Peyer's patch (tissue), 4 donors: ENCODE data around the gene PDE10A. TPM values are rescaled to one million over a fixed set of nuclear protein-coding genes. Genes with fewer than 3 reads are reported as not detected.

ENCODE experiments used
- DNase-seq, 3 donors: peaks; one replicate each; pipeline ENCODE4 v3.0.0-alpha.2; 2017 to 2019
- H3K27ac ChIP-seq, 4 donors: fragments of 200-600 bp; sonication (generic); one replicate each; pipeline ENCODE4 v1.5.1; 2016 to 2019
- H3K27me3 ChIP-seq, 2 donors: fragments of 200-600 bp; sonication (generic); one replicate each; pipeline ENCODE4 v1.5.1; 2019
- H3K36me3 ChIP-seq, 3 donors: fragments of 200-600 bp; sonication (generic); one replicate each; pipeline ENCODE4 v1.5.1; 2016 to 2019
- H3K4me1 ChIP-seq, 4 donors: fragments of 200-600 bp; sonication (generic); one replicate each; pipeline ENCODE4 v1.5.1; 2016 to 2019
- H3K4me3 ChIP-seq, 4 donors: fragments of 200-600 bp; sonication (generic); 1 replicate in 3 of 4; 2 replicates in 1 of 4; pipeline ENCODE4 v1.5.1; 2016 to 2019; ENCODE audit warnings: mild to moderate bottlenecking in 1 of 4
- H3K9me3 ChIP-seq, 4 donors: fragments of 200-600 bp; sonication (generic); one replicate each; pipeline ENCODE4 v1.5.1; 2016 to 2019; ENCODE audit warnings: mild to moderate bottlenecking in 1 of 4
- POLR2A ChIP-seq, 2 donors: fragments of 450-650 bp; IDR thresholded peaks; one replicate each; pipeline ENCODE4 v1.5.1; 2017; ENCODE audit warnings: antibody characterized with exemption in 2 of 2, mild to moderate bottlenecking in 2 of 2, moderate library complexity in 2 of 2
- small RNA-seq, 2 donors: library from RNA; depleted of rRNA; stranded (forward); fragments of <200 nt; gene quantifications; one replicate each; pipeline ENCODE3, GENCODE V24; 2016
- total RNA-seq, 4 donors: library from RNA; depleted of rRNA; stranded (reverse); fragments of >200 nt; gene quantifications; one replicate each; pipeline ENCODE4 v1.1.0, GENCODE V29; 2016
- TF ChIP-seq, protein P1 (sequence below), 6 experiments: fragments of 450-650 bp in 4 of 6; fragments of 200-600 bp in 2 of 6; sonication (generic) in 1 of 6; IDR thresholded peaks; one replicate each; pipeline ENCODE4 v1.5.1; 2017 to 2019; ENCODE audit warnings: antibody characterized with exemption in 6 of 6, mild to moderate bottlenecking in 3 of 6, moderate library complexity in 1 of 6

The PDE10A gene
- total RNA-seq, 4 donors from 2014 or later, result 0.35 to 8.8 (median 6.0) TPM

DNA sequence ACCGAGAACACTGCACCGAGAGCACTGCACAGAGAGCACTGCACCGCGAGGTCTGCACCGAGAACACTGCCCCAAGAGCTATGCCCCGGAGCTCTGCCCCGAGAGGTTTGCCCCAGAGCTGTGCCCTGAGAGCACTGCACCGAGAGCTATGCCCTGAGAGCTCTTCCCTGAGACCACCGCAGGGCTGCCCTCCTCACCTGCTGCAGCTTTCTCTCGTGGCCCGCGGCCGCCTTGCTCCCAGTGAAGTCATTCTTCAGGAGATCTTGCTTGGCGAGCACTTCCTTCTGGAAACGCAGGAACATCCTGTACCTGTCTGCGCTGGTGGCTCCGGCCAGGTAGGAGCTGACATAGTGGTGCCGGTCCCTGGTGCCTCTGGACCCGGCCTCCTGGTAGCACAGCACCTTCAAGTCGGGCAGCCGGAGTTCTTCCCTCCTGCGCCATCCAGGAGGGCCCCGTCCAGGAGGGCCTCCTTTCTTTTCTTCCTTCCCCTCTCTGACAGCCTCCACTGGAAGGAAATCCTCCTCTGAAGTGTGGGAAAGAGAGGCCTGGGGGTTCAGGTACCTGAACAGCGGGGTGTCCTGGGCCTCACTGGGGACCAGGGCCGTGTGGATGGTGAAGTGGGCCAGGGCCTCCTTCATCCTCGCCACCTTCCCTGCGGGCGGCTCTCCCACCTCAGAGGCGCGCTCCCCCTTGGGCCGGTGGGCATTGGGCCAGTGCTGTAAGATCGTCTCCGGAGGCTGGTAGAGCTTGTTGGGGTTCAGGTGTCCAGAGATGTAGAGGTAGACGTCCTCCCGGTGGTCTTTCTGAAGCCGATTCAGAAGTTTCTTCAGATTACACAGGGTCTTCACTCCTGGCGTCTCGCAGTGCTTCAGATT, 361.4 kb downstream of the PDE10A start:
- TF ChIP-seq POLR2A (IDR thresholded peaks at IDR 0.05), result no peak
- TF ChIP-seq, protein P1, sequence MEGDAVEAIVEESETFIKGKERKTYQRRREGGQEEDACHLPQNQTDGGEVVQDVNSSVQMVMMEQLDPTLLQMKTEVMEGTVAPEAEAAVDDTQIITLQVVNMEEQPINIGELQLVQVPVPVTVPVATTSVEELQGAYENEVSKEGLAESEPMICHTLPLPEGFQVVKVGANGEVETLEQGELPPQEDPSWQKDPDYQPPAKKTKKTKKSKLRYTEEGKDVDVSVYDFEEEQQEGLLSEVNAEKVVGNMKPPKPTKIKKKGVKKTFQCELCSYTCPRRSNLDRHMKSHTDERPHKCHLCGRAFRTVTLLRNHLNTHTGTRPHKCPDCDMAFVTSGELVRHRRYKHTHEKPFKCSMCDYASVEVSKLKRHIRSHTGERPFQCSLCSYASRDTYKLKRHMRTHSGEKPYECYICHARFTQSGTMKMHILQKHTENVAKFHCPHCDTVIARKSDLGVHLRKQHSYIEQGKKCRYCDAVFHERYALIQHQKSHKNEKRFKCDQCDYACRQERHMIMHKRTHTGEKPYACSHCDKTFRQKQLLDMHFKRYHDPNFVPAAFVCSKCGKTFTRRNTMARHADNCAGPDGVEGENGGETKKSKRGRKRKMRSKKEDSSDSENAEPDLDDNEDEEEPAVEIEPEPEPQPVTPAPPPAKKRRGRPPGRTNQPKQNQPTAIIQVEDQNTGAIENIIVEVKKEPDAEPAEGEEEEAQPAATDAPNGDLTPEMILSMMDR (IDR thresholded peaks at IDR 0.05), result no peak
- no peak for DNase-seq

DNA sequence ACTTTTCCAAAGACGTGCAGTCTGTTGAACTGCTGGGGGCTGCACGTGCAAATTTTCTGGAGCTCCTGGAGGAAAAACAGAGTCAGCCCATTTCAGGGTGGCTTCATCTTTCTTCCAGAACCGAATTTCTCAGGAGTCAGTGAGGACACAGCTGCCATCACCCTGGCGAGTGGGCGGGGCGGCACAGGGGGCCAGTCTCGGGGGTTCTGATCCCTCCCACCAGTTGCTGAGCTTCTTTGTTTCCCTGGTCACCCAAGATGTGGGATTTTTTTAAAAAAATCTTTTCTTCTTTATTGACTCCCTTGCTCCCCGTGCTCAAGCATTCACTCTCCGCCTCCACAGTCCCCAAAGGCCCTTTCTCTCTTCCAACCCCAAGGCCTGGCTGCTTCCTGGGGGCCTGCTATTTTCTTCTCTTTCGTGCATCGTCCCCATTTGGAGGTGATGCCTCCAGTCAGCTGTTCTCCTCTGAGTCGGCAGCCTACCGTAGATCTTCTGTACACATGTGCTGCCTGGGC, 362.6 kb downstream of the PDE10A start:
- no peaks in the 10 kb centered on the region for H3K9me3 ChIP-seq
- H3K36me3 ChIP-seq, result no peaks in the 10 kb centered on the region
- DNase-seq, result no peak
- TF ChIP-seq, protein P1 (IDR thresholded peaks at IDR 0.05), result no peak
- no peak for TF ChIP-seq POLR2A (IDR thresholded peaks at IDR 0.05)
- H3K4me1 ChIP-seq, result no peaks in the 10 kb centered on the region
- no peak overlapping the region for H3K27ac ChIP-seq
- H3K27me3 ChIP-seq, result no peaks in the 10 kb centered on the region
- no peak overlapping the region for H3K4me3 ChIP-seq

More for the DNA sequence above, 361.4 kb downstream of the PDE10A start:
- Histone ChIP-seq H3K27ac (no peak overlapping the region), H3K4me3 (no peak overlapping the region), H3K9me3 (no peaks in the 10 kb centered on the region), H3K36me3 (no peaks in the 10 kb centered on the region), H3K27me3 (no peaks in the 10 kb centered on the region), H3K4me1 (no peaks in the 10 kb centered on the region)

DNA sequence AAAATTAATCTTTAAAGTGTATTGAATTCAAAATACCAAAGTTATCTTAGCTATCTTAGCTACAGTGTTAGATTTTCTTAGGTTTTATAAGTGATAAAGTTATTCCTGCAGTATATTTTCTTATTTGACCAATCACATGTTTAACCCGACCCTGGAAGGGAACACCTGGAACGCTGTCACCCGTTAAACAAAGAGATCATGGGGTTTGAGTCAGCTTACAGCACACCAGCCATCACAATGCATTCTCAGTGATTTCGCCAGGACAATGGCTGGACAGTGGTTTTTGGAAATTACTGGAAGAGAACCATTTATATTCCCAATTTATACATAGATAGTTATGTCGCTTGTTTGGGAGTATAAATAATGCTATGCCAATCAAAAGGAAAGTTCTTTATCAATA, 364.2 kb downstream of the PDE10A start:
- Histone ChIP-seq H3K9me3 (no peaks in the 10 kb centered on the region), H3K4me1 (no peaks in the 10 kb centered on the region), H3K27ac (no peak overlapping the region), H3K36me3 (no peaks in the 10 kb centered on the region), H3K4me3 (no peak overlapping the region), H3K27me3 (no peaks in the 10 kb centered on the region)
- no peak for DNase-seq
- TF ChIP-seq POLR2A (IDR thresholded peaks at IDR 0.05), result no peak
- TF ChIP-seq, protein P1 (IDR thresholded peaks at IDR 0.05), result no peak

DNA sequence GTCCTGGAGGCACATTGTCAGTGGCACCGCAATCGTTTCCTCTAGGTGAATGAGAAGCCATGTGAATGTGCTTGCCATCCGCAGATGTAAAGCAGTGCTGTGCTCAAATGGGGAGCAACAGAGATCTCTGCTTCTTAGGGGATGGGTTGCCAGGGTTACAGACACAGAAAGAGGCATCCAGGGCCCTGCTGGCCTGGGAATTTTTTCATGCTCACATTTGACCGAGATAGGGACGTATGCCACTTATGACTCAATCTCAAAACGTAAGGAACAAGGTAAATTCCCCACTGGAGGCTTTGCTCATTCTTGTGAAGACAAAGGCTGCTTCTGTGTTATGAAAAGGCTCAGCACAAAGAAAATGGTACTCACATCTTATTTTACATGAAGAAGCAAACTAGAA, 364.6 kb downstream of the PDE10A start:
- no peaks in the 10 kb centered on the region for H3K4me1 ChIP-seq
- TF ChIP-seq, protein P1 (IDR thresholded peaks at IDR 0.05), result no peak
- TF ChIP-seq POLR2A (IDR thresholded peaks at IDR 0.05), result no peak
- H3K9me3 ChIP-seq, result no peaks in the 10 kb centered on the region
- H3K27me3 ChIP-seq, result no peaks in the 10 kb centered on the region
- no peak overlapping the region for H3K4me3 ChIP-seq
- no peaks in the 10 kb centered on the region for H3K36me3 ChIP-seq
- no peak for DNase-seq
- no peak overlapping the region for H3K27ac ChIP-seq

DNA sequence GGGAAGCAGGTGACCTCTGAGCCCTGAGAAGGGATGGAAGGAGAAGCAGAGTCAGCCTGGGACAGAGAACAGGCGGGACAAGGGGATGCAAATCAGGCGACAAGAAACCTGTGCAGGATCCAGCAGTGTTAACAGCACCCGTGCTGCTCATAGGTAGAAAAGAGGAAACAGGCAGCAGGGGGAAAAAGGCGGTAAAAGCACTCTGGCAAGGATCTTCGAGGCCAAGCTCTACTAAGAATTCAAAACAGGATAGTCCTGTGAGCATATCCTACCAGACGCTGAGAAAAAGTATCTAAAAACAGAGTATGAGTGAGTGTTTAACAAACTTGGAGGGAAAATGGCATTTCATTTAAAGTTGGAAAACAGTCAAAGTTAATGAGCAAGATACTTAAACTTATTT, 370.4 kb downstream of the PDE10A start:
- no peak overlapping the region for H3K4me3 ChIP-seq
- no peaks in the 10 kb centered on the region for H3K9me3 ChIP-seq
- TF ChIP-seq, protein P1 (IDR thresholded peaks at IDR 0.05), result no peak
- TF ChIP-seq POLR2A (IDR thresholded peaks at IDR 0.05), result no peak
- no peaks in the 10 kb centered on the region for H3K36me3 ChIP-seq
- no peak for DNase-seq
- no peak overlapping the region for H3K27ac ChIP-seq
- no peaks in the 10 kb centered on the region for H3K4me1 ChIP-seq
- no peaks in the 10 kb centered on the region for H3K27me3 ChIP-seq

Small RNA genes within 50 kb of the gene (small RNA-seq; reads per million reads assigned to genes)
- 0 reads per million in 2 donors for gene RNA5SP226
